Natural killer cell (primary cell): ENCODE data around the gene ATXN3. TPM values are rescaled to one million over a fixed set of nuclear protein-coding genes. Genes with fewer than 3 reads are reported as not detected.

ENCODE experiments used
- ATAC-seq, 3 donors: fragments of 150-1000 bp in 2 of 3; fragments of 200-7000 bp in 1 of 3; cut with Tn5 transposase; 1 replicate in 1 of 3; 2 replicates in 2 of 3; pipeline ENCODE4 v1.10.0; 2021; ENCODE audit warnings: mild to moderate bottlenecking in 2 of 3, moderate library complexity in 2 of 3
- DNase-seq, 2 donors: peaks; one replicate each; pipeline versions ENCODE4 v3.0.0 to v3.0.0-alpha.2; 2013 to 2021; ENCODE audit warnings: mixed read lengths in 1 of 2
- H3K27ac ChIP-seq: one replicate; pipeline ENCODE4 v1.5.1; 2013; ENCODE audit warnings: mild to moderate bottlenecking, low read length
- H3K27me3 ChIP-seq: one replicate; pipeline ENCODE4 v1.6.1; 2013; ENCODE audit warnings: low read length; ENCODE audit not compliant: control insufficient read depth, insufficient read depth
- H3K36me3 ChIP-seq: one replicate; pipeline ENCODE4 v1.6.1; 2013; ENCODE audit warnings: low read length; ENCODE audit not compliant: control insufficient read depth, insufficient read depth
- H3K4me1 ChIP-seq: one replicate; pipeline ENCODE4 v1.6.1; 2013; ENCODE audit warnings: low read length; ENCODE audit not compliant: control insufficient read depth, insufficient read depth
- H3K4me3 ChIP-seq: one replicate; pipeline ENCODE4 v1.5.1; 2013; ENCODE audit warnings: low read length
- H3K9me3 ChIP-seq: one replicate; pipeline ENCODE4 v1.6.1; 2013; ENCODE audit warnings: low read length; ENCODE audit not compliant: control insufficient read depth, insufficient read depth
- H3K27ac Mint-ChIP-seq, 2 donors: one replicate each; pipeline ENCODE4 v1.8.0; 2022; ENCODE audit warnings: mild to moderate bottlenecking in 2 of 2, mixed read lengths in 2 of 2, moderate library complexity in 1 of 2
- H3K27me3 Mint-ChIP-seq, 2 donors: one replicate each; pipeline ENCODE4 v1.8.0; 2022; ENCODE audit warnings: low read depth in 2 of 2, mixed read lengths in 2 of 2
- H3K36me3 Mint-ChIP-seq: one replicate; pipeline ENCODE4 v1.8.0; 2022; ENCODE audit warnings: mixed read lengths
- H3K4me1 Mint-ChIP-seq, 2 donors: one replicate each; pipeline ENCODE4 v1.8.0; 2022; ENCODE audit warnings: mixed read lengths in 2 of 2
- H3K4me3 Mint-ChIP-seq: one replicate; pipeline ENCODE4 v1.8.0; 2022; ENCODE audit warnings: mild to moderate bottlenecking, moderate library complexity, mixed read lengths
- H3K9me3 Mint-ChIP-seq, 2 donors: one replicate each; pipeline ENCODE4 v1.8.0; 2022; ENCODE audit warnings: mixed read lengths in 2 of 2
- WGBS: methylation state at CpG from one replicate; pipeline ENCODE4 v1.1.7; 2013; ENCODE audit warnings: missing lambda C conversion rate; ENCODE audit not compliant: insufficient coverage; 5-methylcytosine and 5-hydroxymethylcytosine counted together
- intact Hi-C: fragments of 100-400 bp; cut with micrococcal nuclease; formaldehyde crosslinking; loops from one replicate; pipeline ENCODE4 v1.14.2; 2022
- total RNA-seq, 4 donors: library from RNA; stranded (reverse); fragments of 120-200 nt in 1 of 4; gene quantifications; one replicate each; pipeline versions ENCODE4 v1.2.3 to v1.2.4, GENCODE V29; 2013 to 2022
- TF ChIP-seq, protein P1 (sequence below): fragments of 200-600 bp; IDR thresholded peaks from one replicate; pipeline ENCODE4 v1.8.0; 2022; ENCODE audit warnings: antibody characterized with exemption

The ATXN3 gene
- total RNA-seq, 3 donors from 2014 or later (not counting 1 experiment from before 2014, with no cell fraction given): 26.7 to 40.5 (median 30.7) TPM

DNA sequence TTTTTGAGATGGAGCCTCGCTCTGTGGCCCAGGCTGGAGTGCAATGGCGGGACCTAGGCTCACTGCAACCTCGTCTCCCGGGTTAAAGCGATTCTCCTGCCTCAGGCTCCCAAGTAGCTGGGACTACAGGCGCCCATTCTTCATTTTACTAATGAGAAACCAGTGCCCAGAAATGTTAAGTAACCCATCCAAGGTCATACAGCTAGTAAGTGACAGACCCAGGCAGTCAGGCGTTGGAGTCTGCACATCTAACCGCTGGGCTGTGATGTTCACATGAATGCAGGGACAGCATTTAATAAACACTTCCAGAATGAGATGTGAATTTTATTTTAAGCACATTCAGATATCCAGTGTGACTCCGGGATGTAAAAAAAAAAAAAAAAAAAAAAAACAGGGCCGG lies 65.2 kb downstream of the ATXN3 start:
- Histone ChIP-seq H3K27me3 (no peaks in the 10 kb centered on the region), H3K36me3 (no peaks in the 10 kb centered on the region), H3K27ac (peak overlapping the region; percentile 84), H3K4me3 (no peak overlapping the region), H3K9me3 (peaks cover 7% of the 10 kb centered on the region), H3K4me1 (peaks cover 11% of the 10 kb centered on the region)
- peak overlapping the region in 1 of 2 donors; percentile 98 for H3K27ac Mint-ChIP-seq
- H3K4me1 Mint-ChIP-seq: peaks cover 44 to 45% of the 10 kb centered on the region in 2 donors
- TF ChIP-seq, protein P1, sequence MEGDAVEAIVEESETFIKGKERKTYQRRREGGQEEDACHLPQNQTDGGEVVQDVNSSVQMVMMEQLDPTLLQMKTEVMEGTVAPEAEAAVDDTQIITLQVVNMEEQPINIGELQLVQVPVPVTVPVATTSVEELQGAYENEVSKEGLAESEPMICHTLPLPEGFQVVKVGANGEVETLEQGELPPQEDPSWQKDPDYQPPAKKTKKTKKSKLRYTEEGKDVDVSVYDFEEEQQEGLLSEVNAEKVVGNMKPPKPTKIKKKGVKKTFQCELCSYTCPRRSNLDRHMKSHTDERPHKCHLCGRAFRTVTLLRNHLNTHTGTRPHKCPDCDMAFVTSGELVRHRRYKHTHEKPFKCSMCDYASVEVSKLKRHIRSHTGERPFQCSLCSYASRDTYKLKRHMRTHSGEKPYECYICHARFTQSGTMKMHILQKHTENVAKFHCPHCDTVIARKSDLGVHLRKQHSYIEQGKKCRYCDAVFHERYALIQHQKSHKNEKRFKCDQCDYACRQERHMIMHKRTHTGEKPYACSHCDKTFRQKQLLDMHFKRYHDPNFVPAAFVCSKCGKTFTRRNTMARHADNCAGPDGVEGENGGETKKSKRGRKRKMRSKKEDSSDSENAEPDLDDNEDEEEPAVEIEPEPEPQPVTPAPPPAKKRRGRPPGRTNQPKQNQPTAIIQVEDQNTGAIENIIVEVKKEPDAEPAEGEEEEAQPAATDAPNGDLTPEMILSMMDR: no peak
- intact Hi-C loops: no loop called here
- H3K4me3 Mint-ChIP-seq: no peak overlapping the region
- no peaks in the 10 kb centered on the region for H3K27me3 Mint-ChIP-seq
- no peaks in the 10 kb centered on the region for H3K9me3 Mint-ChIP-seq
- WGBS: 97% methylated on average over 9 of the region's 10 CpGs
- no peak for ATAC-seq
- peak in 1 of 2 donors; percentile 9 for DNase-seq
- no peaks in the 10 kb centered on the region for H3K36me3 Mint-ChIP-seq

DNA sequence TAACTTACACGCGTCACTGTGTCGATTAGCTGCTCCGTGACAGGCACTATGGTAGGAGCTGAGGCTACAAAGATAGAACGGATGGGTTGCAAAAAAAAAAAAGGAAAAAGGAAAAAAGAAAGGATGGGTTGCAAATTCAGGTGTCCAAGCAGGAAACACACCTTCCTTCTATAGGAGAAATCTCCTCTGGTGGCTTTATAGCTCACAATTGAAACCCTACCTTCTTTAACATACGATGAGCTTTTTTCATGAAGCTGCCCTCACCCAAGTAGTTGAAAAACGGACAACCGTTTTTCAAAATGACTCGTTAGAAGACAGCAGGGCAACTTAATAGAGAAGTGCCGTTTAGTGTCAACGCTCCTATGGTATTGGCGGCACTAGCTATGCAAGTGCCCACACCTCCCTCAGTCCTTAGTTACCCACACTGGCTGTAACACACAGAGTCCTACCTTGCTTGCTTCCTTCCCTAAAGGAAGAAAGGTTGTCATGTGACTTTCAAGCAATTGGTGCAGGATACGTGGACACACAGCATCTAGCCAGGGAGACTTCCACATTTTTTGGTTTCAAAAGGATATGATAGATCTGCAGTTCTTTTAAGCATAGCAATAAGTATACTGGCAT lies 65.8 kb downstream of the ATXN3 start:
- H3K27ac Mint-ChIP-seq: peak overlapping the region; percentile 98
- peak overlapping the region; percentile 95 for H3K4me3 Mint-ChIP-seq
- H3K27me3 ChIP-seq: no peaks in the 10 kb centered on the region
- no peaks in the 10 kb centered on the region for H3K9me3 Mint-ChIP-seq
- H3K27me3 Mint-ChIP-seq: no peaks in the 10 kb centered on the region
- intact Hi-C loops: loop anchor here (1.0 kb wide), 2 partner anchors 66 to 81 kb away; partner anchors contain the start of genes ATXN3, CPSF2 and NDUFB1
- no peaks in the 10 kb centered on the region for H3K36me3 ChIP-seq
- TF ChIP-seq, protein P1: no peak
- H3K9me3 ChIP-seq: peaks cover 7% of the 10 kb centered on the region
- no peaks in the 10 kb centered on the region for H3K36me3 Mint-ChIP-seq
- peak overlapping the region; percentile 62 for H3K4me3 ChIP-seq
- ATAC-seq: peak in 2 of 3 donors; percentile 17
- WGBS: under 1% methylated on average over 12 of the region's 13 CpGs
- H3K27ac ChIP-seq: peak overlapping the region; percentile 84
- peak in 1 of 2 donors; percentile 53 for DNase-seq
- H3K4me1 Mint-ChIP-seq: peaks cover 45 to 48% of the 10 kb centered on the region in 2 donors
- H3K4me1 ChIP-seq: peaks cover 11% of the 10 kb centered on the region

DNA sequence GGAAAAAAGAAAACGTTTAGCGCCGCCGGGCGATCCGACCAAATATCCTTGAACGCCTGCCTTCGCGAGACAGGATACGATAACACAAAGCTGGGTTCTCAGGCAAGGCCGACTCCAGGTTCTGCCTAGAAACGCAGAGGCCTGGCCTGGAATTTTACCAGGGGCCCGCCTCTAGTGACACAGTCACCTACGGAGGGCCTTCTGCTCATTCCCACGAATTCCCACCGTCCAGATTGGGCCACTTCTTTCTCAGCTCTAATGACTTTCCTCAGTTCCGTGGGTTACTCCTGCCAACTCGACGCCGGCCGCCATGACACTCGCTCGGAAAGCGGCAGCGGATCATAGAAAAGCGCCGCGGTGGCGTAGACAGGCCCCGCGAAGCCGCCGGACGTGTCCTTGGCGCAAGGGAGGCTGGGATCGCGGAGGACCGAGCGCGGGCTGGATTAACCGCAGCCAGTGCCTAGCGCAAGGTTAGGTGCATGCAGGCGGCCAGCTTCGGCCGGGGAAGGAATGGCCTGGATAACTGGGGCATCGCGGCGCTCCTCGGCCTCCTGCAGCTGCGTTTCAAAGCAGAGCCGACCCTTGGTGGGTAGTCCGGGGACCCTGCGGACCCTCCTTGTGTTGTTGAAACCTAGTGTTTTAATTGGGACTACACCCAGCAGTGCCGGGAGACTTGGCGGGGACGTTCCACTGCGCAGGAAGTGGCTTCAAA lies 66.5 kb downstream of the ATXN3 start, which contains the start of gene TRIP11:
Gene TRIP11 (minus strand): TSS at position 341 of the 712 bp plus-strand sequence. CDS start 374 bp downstream, outside the sequence.
- intact Hi-C loops: loop anchor here (1.0 kb wide), 3 partner anchors 66 to 754 kb away; partner anchors contain the start of genes ATXN3, CPSF2, GOLGA5 and NDUFB1

More for the DNA sequence above, 66.5 kb downstream of the ATXN3 start, which contains the start of gene TRIP11:
- Mint-ChIP-seq H3K9me3 (no peaks in the 10 kb centered on the region), H3K4me3 (peak within 1 kb of the TSS; percentile 95), H3K27me3 (no peaks in the 10 kb centered on the region), H3K36me3 (no peaks in the 10 kb centered on the region), H3K27ac (peak within 1 kb of the TSS; percentile 98), H3K4me1 (peaks cover 45 to 48% of the 10 kb centered on the region in 2 donors)
- TF ChIP-seq, protein P1: no peak
- Histone ChIP-seq H3K36me3 (no peaks in the 10 kb centered on the region), H3K4me1 (peaks cover 11% of the 10 kb centered on the region), H3K27ac (peak within 1 kb of the TSS; percentile 84), H3K4me3 (peak within 1 kb of the TSS; percentile 62), H3K27me3 (no peaks in the 10 kb centered on the region), H3K9me3 (peaks cover 4% of the 10 kb centered on the region)
- WGBS: under 1% methylated on average over 57 of the region's 57 CpGs
- ATAC-seq (peak; percentile 88 to 98 (median 94)), DNase-seq (peak; percentile 94 to 97)
